Measurements from ENCODE around the gene D2HGDH. TPM values are rescaled to one million over a fixed set of nuclear protein-coding genes. Genes with fewer than 3 reads are reported as not detected.
"Not testable (repeated sequence)": the region's sequence is repeated elsewhere in the genome, so short reads cannot be mapped to it uniquely, and the experiment has no call there.

D2HGDH gene
- total and polyA plus RNA-seq, 2 of the 8 experiments (the other 6 are each of a cell fraction or from before 2014, with no cell fraction given) = 3.4 to 8.1 TPM

DNA sequence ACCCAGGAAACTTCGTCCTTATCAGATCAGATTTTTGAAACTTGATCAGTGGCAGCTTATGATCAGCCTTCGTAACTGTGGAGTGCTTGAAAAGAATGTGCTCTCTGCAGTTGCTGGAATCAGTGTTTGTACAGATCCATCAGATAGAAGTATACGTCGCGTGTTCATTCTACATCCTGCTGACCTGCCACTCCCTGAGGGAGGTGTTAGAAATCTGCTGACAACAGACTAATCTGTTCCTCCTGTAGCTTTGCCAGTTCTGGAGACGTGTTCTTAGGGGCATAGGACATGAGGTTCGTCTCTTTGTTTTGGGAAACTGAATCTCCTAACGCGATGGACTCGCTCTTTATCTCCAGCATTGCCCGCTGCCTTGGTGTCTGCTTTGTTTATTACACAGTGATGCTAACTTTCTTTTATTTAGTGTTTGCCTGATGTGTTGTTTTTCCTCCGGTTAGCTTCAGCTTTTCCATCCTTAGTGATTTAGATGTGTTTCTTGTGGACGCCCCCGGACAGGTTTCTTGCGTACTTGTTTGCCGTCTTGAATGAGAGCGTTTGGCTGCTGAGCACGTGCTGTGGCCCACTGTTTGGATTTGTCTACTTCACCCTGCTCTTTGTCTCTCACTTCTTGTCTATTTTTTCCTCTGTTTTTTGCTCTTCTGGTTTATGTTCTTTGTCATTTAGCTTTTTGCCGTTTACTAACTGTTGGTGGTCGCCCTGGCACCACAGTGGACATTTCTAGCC is 24.8 kb downstream of the D2HGDH start (continued):
- no peak for TF ChIP-seq CEBPB (IDR thresholded peaks at IDR 0.05; ENCODE audit: low read depth, low read length)
- TF ChIP-seq, protein P1, sequence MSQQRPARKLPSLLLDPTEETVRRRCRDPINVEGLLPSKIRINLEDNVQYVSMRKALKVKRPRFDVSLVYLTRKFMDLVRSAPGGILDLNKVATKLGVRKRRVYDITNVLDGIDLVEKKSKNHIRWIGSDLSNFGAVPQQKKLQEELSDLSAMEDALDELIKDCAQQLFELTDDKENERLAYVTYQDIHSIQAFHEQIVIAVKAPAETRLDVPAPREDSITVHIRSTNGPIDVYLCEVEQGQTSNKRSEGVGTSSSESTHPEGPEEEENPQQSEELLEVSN (IDR thresholded peaks at IDR 0.05) = no peak
- no peak for TF ChIP-seq NANOG (IDR thresholded peaks at IDR 0.05; ENCODE audit: insufficient read depth, low read depth, low read length, poor library complexity, severe bottlenecking)
- no peak for TF ChIP-seq EGR1 (IDR thresholded peaks at IDR 0.05; ENCODE audit: borderline replicate concordance, low read depth, low read length)

DNA sequence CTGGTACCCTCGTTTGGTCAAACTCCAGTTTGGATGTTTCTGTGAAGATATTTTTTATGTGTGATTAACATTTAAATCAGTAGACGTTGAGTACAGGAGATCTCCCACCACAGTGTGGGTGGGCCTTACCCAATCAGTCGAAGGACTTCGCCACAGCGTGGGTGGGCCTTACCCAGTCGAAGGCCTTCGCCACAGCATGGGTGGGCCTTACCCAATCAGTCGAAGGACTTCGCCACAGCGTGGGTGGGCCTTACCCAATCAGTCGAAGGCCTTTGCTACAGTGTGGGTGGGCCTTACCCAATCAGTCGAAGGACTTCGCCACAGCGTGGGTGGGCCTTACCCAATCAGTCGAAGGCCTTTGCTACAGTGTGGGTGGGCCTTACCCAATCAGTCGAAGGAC is 25.5 kb downstream of the D2HGDH start:
- H4K8ac ChIP-seq (ENCODE audit: extremely low read depth, insufficient read depth, low read length); DNase-seq (ENCODE audit: low read depth in 1 of 2, low spot score in 2 of 2); H2AFZ ChIP-seq (ENCODE audit: low read length); H3K23ac ChIP-seq (ENCODE audit: insufficient read length); H3K14ac ChIP-seq (ENCODE audit: insufficient read length); H3K9me3 ChIP-seq (ENCODE audit: insufficient read depth in 2 of 2, low read depth in 1 of 2, low read length in 1 of 2); H3K4ac ChIP-seq (replicated peaks; ENCODE audit: insufficient read length, low read depth, low read length); H3K4me3 ChIP-seq (ENCODE audit: extremely low read depth in 1 of 4, insufficient read depth in 2 of 4, low read depth in 3 of 4, low read length in 4 of 4); H3K9ac ChIP-seq (replicated peaks in 1 of 4; ENCODE audit: extremely low read depth in 1 of 4, low read depth in 3 of 4, low read length in 3 of 4); H2BK15ac ChIP-seq (ENCODE audit: low read length); POLR2A ChIA-PET (ENCODE audit: partially characterized antibody); H4K20me1 ChIP-seq (replicated peaks in 1 of 2; ENCODE audit: control insufficient read depth in 1 of 2, insufficient read depth in 2 of 2, low read length in 2 of 2); H3K27me3 ChIP-seq (replicated peaks in 1 of 4; ENCODE audit: control insufficient read depth in 3 of 4, extremely low read depth in 1 of 4, insufficient read depth in 3 of 4, low read length in 3 of 4); H3K4me2 ChIP-seq (ENCODE audit: insufficient read depth in 1 of 2, low read depth in 2 of 2, low read length in 2 of 2); H3K23me2 ChIP-seq (ENCODE audit: low read depth, low read length); H3K56ac ChIP-seq (replicated peaks; ENCODE audit: insufficient read length, low read depth, low read length); H3K79me2 ChIP-seq (ENCODE audit: control insufficient read depth in 1 of 2, insufficient read depth in 2 of 2, low read length in 2 of 2); H4K91ac ChIP-seq (replicated peaks; ENCODE audit: insufficient read length, low read length); CTCF ChIA-PET (ENCODE audit: partially characterized antibody); H2BK12ac ChIP-seq (ENCODE audit: low read depth, low read length); H3K18ac ChIP-seq (ENCODE audit: extremely low read depth, low read length); H4K5ac ChIP-seq (ENCODE audit: insufficient read length, low read depth, low read length); H2AK5ac ChIP-seq (ENCODE audit: low read depth, low read length); H3K27ac ChIP-seq (ENCODE audit: low read depth, low read length); H3K4me1 ChIP-seq (replicated peaks in 1 of 4; ENCODE audit: control insufficient read depth in 3 of 4, insufficient read depth in 4 of 4, low read length in 3 of 4); H3K79me1 ChIP-seq (ENCODE audit: low read depth, low read length); H2BK20ac ChIP-seq (ENCODE audit: low read length); H3K36me3 ChIP-seq (ENCODE audit: control insufficient read depth in 2 of 4, insufficient read depth in 4 of 4, low read length in 3 of 4); FAIRE-seq; H2BK120ac ChIP-seq (replicated peaks; ENCODE audit: low read depth, low read length); H2BK5ac ChIP-seq (ENCODE audit: low read depth, low read length): not testable (repeated sequence)
- WGBS, 2 experiments (ENCODE audit: extremely low coverage in 1 of 2, insufficient coverage in 1 of 2, insufficient read length in 1 of 2, insufficient replicate concordance in 2 of 2, low coverage in 1 of 2, low lambda C conversion rate in 2 of 2, missing lambda C conversion rate in 1 of 2) = 87% methylated on average over 7 of the region's 16 CpGs; no CpG with 5 or more reads in 1 of the 2 experiments
